Colonic mucosa (tissue), 4 donors: ENCODE results near the gene XKR3. TPM values are rescaled to one million over a fixed set of nuclear protein-coding genes. Genes with fewer than 3 reads are reported as not detected.
"Not testable (repeated sequence)": the region's sequence is repeated elsewhere in the genome, so short reads cannot be mapped to it uniquely, and the experiment has no call there.

Experiments used
- DNase-seq: peaks from one replicate; pipeline ENCODE4 v3.0.0-alpha.2; 2020
- H3K27ac ChIP-seq: fragments of 200-600 bp; one replicate; pipeline ENCODE4 v1.8.0; 2021
- H3K27me3 ChIP-seq: fragments of 200-600 bp; one replicate; pipeline ENCODE4 v1.8.0; 2021
- H3K36me3 ChIP-seq: fragments of 200-600 bp; one replicate; pipeline ENCODE4 v1.8.0; 2021
- H3K4me1 ChIP-seq: fragments of 200-600 bp; one replicate; pipeline ENCODE4 v1.8.0; 2021; ENCODE audit warnings: mild to moderate bottlenecking
- H3K4me3 ChIP-seq: fragments of 200-600 bp; one replicate; pipeline ENCODE4 v1.8.0; 2021
- H3K9ac ChIP-seq, 2 donors: one replicate each; pipeline ENCODE4 v1.7.0; 2013; ENCODE audit warnings: control low read depth in 2 of 2, low read depth in 2 of 2, low read length in 2 of 2
- H3K9me3 ChIP-seq: fragments of 200-600 bp; one replicate; pipeline ENCODE4 v1.8.0; 2021
- CTCF ChIP-seq: fragments of 200-600 bp; IDR thresholded peaks from one replicate; pipeline ENCODE4 v1.8.0; 2022; ENCODE audit warnings: antibody characterized with exemption, mild to moderate bottlenecking
- intact Hi-C: fragments of 100-400 bp; cut with DNase I; formaldehyde crosslinking; loops from one replicate; pipeline ENCODE4 v1.14.1; 2022
- total RNA-seq, 2 donors: library from RNA; stranded (reverse); fragmentation: NEBNext Ultra II Directional in 1 of 2; extraction: Animal tissue kit (Norgen Biotek cat#: 25700) in 1 of 2; gene quantifications; one replicate each; pipeline ENCODE4 v1.2.1, GENCODE V29; 2021
- donor health status: healthy.
- donor health status: DM: no; HTN: no; CAD: no.
- donor health status: DM: no; HTN: no; CAD: no.

XKR3 gene
- not detected for total RNA-seq

DNA sequence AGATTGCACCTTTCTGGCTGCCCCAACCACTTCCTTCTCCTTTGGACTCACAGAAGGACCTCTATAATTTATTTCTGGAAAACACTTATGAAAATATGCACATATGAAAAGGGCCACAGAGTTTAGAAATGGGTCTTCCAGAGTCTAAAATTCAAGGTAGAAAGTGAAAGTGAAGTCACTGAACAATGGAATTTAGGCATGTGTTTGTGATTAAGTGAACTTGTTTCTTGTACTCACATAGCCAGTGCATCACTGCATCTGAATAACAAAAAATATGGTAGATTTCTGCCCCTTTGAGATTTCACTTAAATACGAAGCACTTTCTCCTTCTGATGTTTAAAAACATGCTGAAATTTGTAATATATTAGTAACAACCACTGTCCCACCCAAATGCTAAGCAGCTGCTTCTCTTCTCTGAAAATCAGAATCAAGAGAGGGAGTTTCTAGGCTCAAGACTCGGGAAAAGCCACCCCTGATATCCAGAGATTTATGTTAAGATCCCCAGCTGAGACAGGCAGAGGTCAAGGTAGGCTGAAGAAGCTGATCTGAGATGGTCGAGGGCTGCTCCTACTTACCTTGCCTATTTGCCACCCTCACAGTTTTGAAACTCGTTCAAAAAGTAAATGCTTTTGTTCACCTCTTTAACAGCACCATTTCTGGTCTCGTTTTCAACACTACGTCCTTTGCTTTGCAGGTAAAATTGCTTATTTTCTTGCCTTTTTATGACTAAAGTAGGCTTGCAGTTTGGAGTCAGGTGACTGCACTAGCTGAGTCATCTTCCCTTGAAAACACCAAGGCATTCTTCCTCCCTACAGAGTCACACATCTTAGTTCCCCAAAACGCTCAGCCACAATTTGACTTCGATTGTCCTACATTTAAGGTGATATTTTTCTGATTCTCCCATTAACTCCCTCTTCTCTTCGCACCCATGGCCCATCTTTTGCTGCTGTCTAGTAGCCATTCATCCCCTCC lies at the start of gene XKR3:
XKR3 (minus strand) TSS at position 696 of the 972 bp plus-strand sequence. CDS start 17,338 bp downstream, outside the sequence.
- H3K27me3 ChIP-seq: no peaks in the 10 kb centered on the region
- H3K9me3 ChIP-seq: peaks cover 3% of the 10 kb centered on the region
- intact Hi-C loops: no loop called here
- no peak for TF ChIP-seq CTCF
- H3K27ac ChIP-seq: no peak within 1 kb of the TSS
- no peak for DNase-seq
- no peak within 1 kb of the TSS for H3K4me3 ChIP-seq
- no peak within 1 kb of the TSS for H3K9ac ChIP-seq
- no peaks in the 10 kb centered on the region for H3K36me3 ChIP-seq
- H3K4me1 ChIP-seq: no peaks in the 10 kb centered on the region

- intact Hi-C loops, H3K4me1 ChIP-seq, H3K9me3 ChIP-seq, H3K27ac ChIP-seq, H3K27me3 ChIP-seq, H3K36me3 ChIP-seq, H3K9ac ChIP-seq, DNase-seq, H3K4me3 ChIP-seq: not testable (repeated sequence)
Measured at GRCh38 chr22:16869640-16870039, 44.4 kb upstream of the XKR3 start.

DNA sequence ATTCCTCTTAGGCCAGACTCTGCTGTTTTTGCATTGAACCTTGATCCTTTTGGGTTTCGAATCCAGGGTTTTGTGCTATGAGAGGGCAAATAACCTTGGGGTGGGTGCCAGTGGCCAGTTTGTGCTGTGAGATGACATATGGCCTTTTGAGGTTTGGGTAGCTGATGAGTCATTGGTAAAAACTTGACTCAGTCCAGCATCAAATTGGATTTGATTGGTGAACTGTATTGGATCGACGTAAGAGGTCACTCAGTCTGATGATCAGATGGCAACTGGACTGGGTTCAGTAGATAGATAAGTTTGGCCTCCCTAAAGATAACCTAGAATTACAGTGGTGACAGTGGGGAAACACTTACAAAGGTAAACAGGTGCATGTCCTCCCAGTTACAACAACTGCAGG lies 41.0 kb upstream of the XKR3 start:
- intact Hi-C loops: no loop called here
- H3K4me3 ChIP-seq: no peak overlapping the region
- no peaks in the 10 kb centered on the region for H3K4me1 ChIP-seq
- no peak overlapping the region for H3K27ac ChIP-seq
- no peak overlapping the region for H3K9ac ChIP-seq
- no peak for DNase-seq
- H3K9me3 ChIP-seq: no peaks in the 10 kb centered on the region
- H3K36me3 ChIP-seq: no peaks in the 10 kb centered on the region
- no peak for TF ChIP-seq CTCF
- no peaks in the 10 kb centered on the region for H3K27me3 ChIP-seq

DNA sequence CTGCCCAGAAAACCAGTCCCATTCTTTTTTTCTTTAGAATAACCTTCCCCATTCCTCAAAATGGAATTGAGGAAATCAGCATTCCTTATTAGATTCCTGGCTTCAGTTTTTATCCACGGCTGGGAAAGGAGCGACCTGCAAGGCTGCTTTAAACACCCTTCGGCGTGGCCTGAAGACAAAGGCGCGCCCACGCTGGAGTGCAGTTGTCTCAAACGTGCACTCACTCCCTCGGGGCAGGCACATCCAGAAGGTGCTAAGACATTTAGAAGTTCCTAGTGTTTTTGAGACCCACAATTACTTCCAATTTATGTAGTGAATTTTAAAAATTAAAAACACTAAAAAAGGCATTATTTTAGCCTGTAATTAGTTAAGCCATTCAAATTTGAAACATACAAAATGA lies 31.6 kb upstream of the XKR3 start:
- H3K27me3 ChIP-seq, DNase-seq, H3K36me3 ChIP-seq, H3K4me3 ChIP-seq, H3K9me3 ChIP-seq, H3K27ac ChIP-seq, intact Hi-C loops, H3K4me1 ChIP-seq, H3K9ac ChIP-seq: not testable (repeated sequence)

- Histone ChIP-seq H3K27ac (no peak overlapping the region), H3K4me3 (no peak overlapping the region), H3K4me1 (no peaks in the 10 kb centered on the region), H3K27me3 (no peaks in the 10 kb centered on the region), H3K9me3 (no peaks in the 10 kb centered on the region), H3K36me3 (no peaks in the 10 kb centered on the region), H3K9ac (no peak overlapping the region)
- DNase-seq: no peak
- intact Hi-C loops: no loop called here
- TF ChIP-seq CTCF: no peak
Measured at GRCh38 chr22:16854631-16855030, 29.4 kb upstream of the XKR3 start.

DNA sequence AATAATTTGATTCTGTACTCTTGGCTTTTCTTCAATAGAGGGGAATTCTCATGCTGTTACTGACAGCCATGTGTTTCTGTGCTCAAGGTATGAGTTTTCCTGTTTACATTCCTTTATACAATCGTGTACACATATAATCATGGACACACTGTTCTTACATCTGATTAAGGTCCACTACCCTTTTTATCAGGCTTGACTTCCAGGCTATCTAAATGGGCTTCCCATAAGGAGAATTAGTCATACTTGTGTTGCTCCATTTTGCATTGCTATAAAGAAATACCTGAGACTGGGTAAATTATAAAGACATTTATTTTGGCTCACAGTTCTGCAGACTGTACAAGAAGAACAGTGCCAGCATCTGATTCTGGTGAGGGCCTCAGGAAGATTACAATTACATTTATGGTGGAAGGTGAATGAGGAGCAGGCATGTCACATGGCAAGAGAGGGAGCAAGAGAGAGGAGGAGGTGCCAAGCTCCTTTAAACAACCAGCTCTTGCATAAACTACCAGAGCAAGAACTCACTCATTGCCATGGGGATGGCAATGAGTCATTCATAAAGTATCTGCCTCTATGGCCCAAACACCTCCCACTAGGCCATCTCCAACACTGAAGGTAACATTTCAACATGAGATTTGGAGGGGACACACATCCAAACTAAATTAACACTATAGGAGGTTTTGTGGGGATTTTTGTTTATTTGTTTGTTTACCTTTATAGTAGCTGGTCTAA lies 26.2 kb upstream of the XKR3 start:
- H3K27ac ChIP-seq, H3K9ac ChIP-seq, DNase-seq, H3K9me3 ChIP-seq, H3K27me3 ChIP-seq, intact Hi-C loops, H3K4me3 ChIP-seq, H3K36me3 ChIP-seq, H3K4me1 ChIP-seq: not testable (repeated sequence)
